Heart left ventricle (tissue), 16 donors: ENCODE results near the gene RAPGEF5. TPM values are rescaled to one million over a fixed set of nuclear protein-coding genes. Genes with fewer than 3 reads are reported as not detected.

Experiments
- ATAC-seq, 4 donors: fragments of 200-7000 bp; cut with Tn5 transposase; one replicate each; pipeline ENCODE4 v1.9.1; 2020 to 2022; ENCODE audit warnings: moderate library complexity in 4 of 4, mild to moderate bottlenecking in 3 of 4, moderate number of reproducible peaks in 1 of 4
- DNase-seq, 5 donors: peaks; one replicate each; pipeline ENCODE4 v3.0.0-alpha.2; 2020
- H3K27ac ChIP-seq, 12 donors: fragments of 200-600 bp; sonication (generic) in 4 of 12; one replicate each; pipeline versions ENCODE4 v1.5.0 to v1.8.0; 2016 to 2022; ENCODE audit warnings: mild to moderate bottlenecking in 2 of 12
- H3K27me3 ChIP-seq, 9 donors: fragments of 200-600 bp; sonication (generic) in 2 of 9; one replicate each; pipeline versions ENCODE4 v1.5.1 to v1.8.0; 2016 to 2022; ENCODE audit warnings: mild to moderate bottlenecking in 3 of 9
- H3K36me3 ChIP-seq, 9 donors: fragments of 200-600 bp; sonication (generic) in 2 of 9; one replicate each; pipeline versions ENCODE4 v1.5.0 to v1.8.0; 2018 to 2022; ENCODE audit warnings: mild to moderate bottlenecking in 2 of 9
- H3K4me1 ChIP-seq, 12 donors: fragments of 200-600 bp; sonication (generic) in 4 of 12; one replicate each; pipeline versions ENCODE4 v1.5.0 to v1.8.0; 2016 to 2022; ENCODE audit warnings: mild to moderate bottlenecking in 3 of 12
- H3K4me3 ChIP-seq, 12 donors: fragments of 200-600 bp; sonication (generic) in 4 of 12; one replicate each; pipeline versions ENCODE4 v1.5.0 to v1.8.0; 2017 to 2022; ENCODE audit warnings: mild to moderate bottlenecking in 9 of 12, moderate library complexity in 4 of 12
- H3K9me3 ChIP-seq, 12 donors: fragments of 200-600 bp; sonication (generic) in 4 of 12; one replicate each; pipeline versions ENCODE4 v1.5.0 to v1.8.0; 2016 to 2022; ENCODE audit warnings: mild to moderate bottlenecking in 1 of 12
- CTCF ChIP-seq, 12 donors: fragments of 200-600 bp; sonication (generic) in 4 of 12; IDR thresholded peaks; one replicate each; pipeline versions ENCODE4 v1.5.0 to v1.8.0; 2018 to 2022; ENCODE audit warnings: antibody characterized with exemption in 12 of 12, mild to moderate bottlenecking in 5 of 12
- POLR2A ChIP-seq, 2 donors: fragments of 450-650 bp; IDR thresholded peaks; one replicate each; pipeline ENCODE4 v1.6.1; 2017; ENCODE audit warnings: antibody characterized with exemption in 2 of 2, mild to moderate bottlenecking in 2 of 2, moderate library complexity in 2 of 2
- WGBS, 4 donors: extraction: QIAGEN DNeasy Blood & Tissue Kit in 2 of 4; methylation state at CpG; one replicate each; pipeline versions ENCODE4 v1.1.5 to v1.1.7; 2013 to 2018; 5-methylcytosine and 5-hydroxymethylcytosine counted together
- intact Hi-C, 10 donors: fragments of 100-400 bp; cut with DNase I; formaldehyde crosslinking; loops; one replicate each; pipeline versions ENCODE4 v1.11.1 to v1.14.2; 2022
- polyA plus RNA-seq, 2 donors: library from polyadenylated mRNA; stranded (reverse); fragments of 200-250 nt; gene quantifications; one replicate each; pipeline ENCODE4 v1.2.3, GENCODE V29; 2013
- total RNA-seq, 9 donors: library from RNA; depleted of rRNA in 2 of 9; stranded (reverse); fragments of >200 nt in 2 of 9; fragmentation: NEBNext Ultra II Directional in 3 of 9; extraction: Animal tissue kit (Norgen Biotek cat#: 25700) in 3 of 9; gene quantifications; one replicate each; pipeline versions ENCODE4 v1.1.0 to v1.2.4, GENCODE V29; 2016 to 2023
- donor health status: ischemic (EF 13 %, LVEDD 7.1; RV severe dilation, severe dysfunction).
- donor health status: healthy with polysubstance abuse.
- donor health status: DM: no; HTN: yes; CAD: no.
- donor health status: DM: no; HTN: no; CAD: no.
- donor health status: ischemic (EF 25% LVEDD 6.9; RV normal size, moderate dysfunction).
- donor health status: ischemic (EF 25% LVEDD 5.7; RV mildly dilated, moderate dysfunction).
- donor health status: healthy.
- donor health status: DM: yes; HTN: yes; CAD: no.
- donor health status: ischemic (EF 35%, LVEDD 5.7; RV mildly dilated, moderate dysfunction).
- donor health status: nonischemic (EF 11% LVEDD 7.7; RV severe dilation, severe dysfunction).
- donor health status: DM: yes; HTN: yes; CAD: no.
- donor health status: PGD.
- donor health status: ischemic (EF 29% LVEDD 5.4; RV normal size, mild dysfunction).
- donor health status: nonischemic (EF 23%, LVEDD 6.1; RV moderate dilation, normal function).

Gene RAPGEF5
- total and polyA plus RNA-seq, 11 donors = 3.9 to 37.9 (median 15.3) TPM

GRCh38 chr7:22329816-22330524 lies 27.0 kb downstream of the RAPGEF5 start:
- Histone ChIP-seq H3K27ac (no peak overlapping the region), H3K27me3 (no peaks in the 10 kb centered on the region), H3K36me3 (no peaks in the 10 kb centered on the region), H3K4me1 (no peaks in the 10 kb centered on the region), H3K4me3 (no peak overlapping the region), H3K9me3 (no peaks in the 10 kb centered on the region)
- DNase-seq (no peak), ATAC-seq (no peak)
- WGBS, 4 donors = 53 to 65% (median 58%) methylated on average over 4 of the region's 4 CpGs
- TF ChIP-seq POLR2A (IDR thresholded peaks at IDR 0.05) = no peak
- no peak for TF ChIP-seq CTCF (IDR thresholded peaks at IDR 0.05)
- intact Hi-C loops = no loop called here

- intact Hi-C loops = no loop called here
- H3K27me3 ChIP-seq = no peaks in the 10 kb centered on the region
- no peak overlapping the region for H3K4me3 ChIP-seq
- no peak overlapping the region for H3K27ac ChIP-seq
- no peaks in the 10 kb centered on the region for H3K4me1 ChIP-seq
- TF ChIP-seq POLR2A (IDR thresholded peaks at IDR 0.05) = no peak
- no peak for TF ChIP-seq CTCF (IDR thresholded peaks at IDR 0.05)
- DNase-seq (no peak), ATAC-seq (no peak)
- WGBS, 4 donors = 54 to 83% (median 64%) methylated on average over 4 of the region's 4 CpGs
- no peaks in the 10 kb centered on the region for H3K9me3 ChIP-seq
- no peaks in the 10 kb centered on the region for H3K36me3 ChIP-seq
Measured at GRCh38 chr7:22326181-22326580, 30.8 kb downstream of the RAPGEF5 start.

GRCh38 chr7:22325671-22326070 lies 31.3 kb downstream of the RAPGEF5 start:
- Histone ChIP-seq H3K36me3 (no peaks in the 10 kb centered on the region), H3K4me3 (no peak overlapping the region), H3K27me3 (no peaks in the 10 kb centered on the region), H3K4me1 (no peaks in the 10 kb centered on the region), H3K27ac (no peak overlapping the region), H3K9me3 (no peaks in the 10 kb centered on the region)
- DNase-seq (no peak), ATAC-seq (no peak)
- 89 to 95% (median 92%) methylated on average over 4 of the region's 4 CpGs for WGBS, 4 donors
- TF ChIP-seq CTCF (IDR thresholded peaks at IDR 0.05) (no peak), POLR2A (IDR thresholded peaks at IDR 0.05) (no peak)
- intact Hi-C loops = no loop called here

GRCh38 chr7:22323714-22324113 lies 33.2 kb downstream of the RAPGEF5 start:
- ATAC-seq (no peak), DNase-seq (no peak)
- Histone ChIP-seq H3K27ac (no peak overlapping the region), H3K9me3 (no peaks in the 10 kb centered on the region), H3K4me3 (no peak overlapping the region), H3K36me3 (no peaks in the 10 kb centered on the region), H3K27me3 (no peaks in the 10 kb centered on the region), H3K4me1 (peaks cover 0 to 5% (median 0%) of the 10 kb centered on the region in 12 donors)
- WGBS, 4 donors = 89 to 95% (median 91%) methylated on average over 2 of the region's 2 CpGs
- intact Hi-C loops = no loop called here
- TF ChIP-seq POLR2A (IDR thresholded peaks at IDR 0.05) (no peak), CTCF (IDR thresholded peaks at IDR 0.05) (no peak)
